HL-60/S4 (cell line): ENCODE measurements around the gene NT5C1B.
"Not testable (repeated sequence)": the region's sequence is repeated elsewhere in the genome, so short reads cannot be mapped to it uniquely, and the experiment has no call there.

Source experiments
- in situ Hi-C: fragments of 300-500 bp; cut with MboI; formaldehyde crosslinking; loops from 2 replicates; pipeline ENCODE4 v1.14.3; 2022; ENCODE audit warnings: low sequenced_read_pairs

Gene NT5C1B

DNA sequence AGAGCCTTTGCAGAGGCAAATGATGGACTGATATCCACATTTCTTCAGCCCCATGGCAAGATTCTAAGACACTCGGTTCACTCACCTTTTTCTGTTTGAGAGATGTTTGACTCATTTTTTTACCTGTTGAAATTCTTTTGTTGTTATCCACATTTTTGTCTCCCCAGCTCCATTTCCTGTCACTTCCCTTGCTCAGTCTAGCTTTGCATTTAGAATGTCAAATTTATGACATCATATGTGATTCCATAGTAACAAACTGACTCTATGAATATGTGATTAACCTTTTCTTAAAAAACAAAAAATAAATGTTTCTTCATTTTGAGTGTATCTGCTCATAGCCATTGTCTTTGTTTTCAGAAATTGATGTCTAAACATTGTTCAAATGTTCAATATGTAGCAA lies at the start of gene NT5C1B:
TSS of gene NT5C1B (minus strand) at position 216 of the 400 bp plus-strand sequence. CDS start at position 115, 101 bp downstream.
- in situ Hi-C loops = no loop called here

DNA sequence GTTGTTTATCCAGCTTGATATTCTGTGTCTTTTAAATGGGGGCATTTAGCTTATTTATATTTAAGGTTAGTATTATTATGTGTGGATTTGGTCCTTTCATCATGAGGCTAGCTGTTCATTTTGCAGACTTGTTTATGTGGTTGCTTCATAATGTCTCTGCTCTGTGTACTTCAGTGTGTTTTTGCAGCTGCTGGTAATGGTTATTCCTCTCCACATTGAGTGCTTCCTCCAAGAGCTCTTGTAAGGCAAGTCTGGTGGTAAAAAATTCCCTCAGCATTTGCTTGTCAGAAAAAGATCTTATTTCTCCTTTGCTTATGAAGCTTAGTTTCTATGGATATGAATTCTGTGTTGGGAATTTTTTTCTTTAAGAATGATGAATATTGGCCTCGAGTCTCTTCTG lies 47.8 kb upstream of the NT5C1B start:
- in situ Hi-C loops = no loop called here

DNA sequence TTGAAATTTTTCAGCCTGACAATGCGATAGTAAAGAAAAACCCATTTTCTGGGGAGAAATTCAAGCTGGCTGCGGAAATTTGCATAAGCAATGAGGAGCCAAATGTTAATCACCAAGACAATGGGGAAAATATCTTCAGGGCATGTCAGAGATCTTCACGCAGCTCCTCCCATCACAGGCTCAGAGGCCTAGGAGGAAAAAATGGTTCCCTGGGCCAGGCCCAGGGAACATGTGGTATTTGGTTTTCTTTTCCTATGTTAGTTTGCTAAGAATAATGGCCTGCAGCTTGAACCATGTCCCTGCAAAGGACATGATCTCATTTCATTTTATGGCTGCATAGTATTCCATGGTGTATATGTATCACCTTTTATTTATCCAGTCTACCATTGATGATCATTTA lies 43.3 kb upstream of the NT5C1B start:
- in situ Hi-C loops = not testable (repeated sequence)

DNA sequence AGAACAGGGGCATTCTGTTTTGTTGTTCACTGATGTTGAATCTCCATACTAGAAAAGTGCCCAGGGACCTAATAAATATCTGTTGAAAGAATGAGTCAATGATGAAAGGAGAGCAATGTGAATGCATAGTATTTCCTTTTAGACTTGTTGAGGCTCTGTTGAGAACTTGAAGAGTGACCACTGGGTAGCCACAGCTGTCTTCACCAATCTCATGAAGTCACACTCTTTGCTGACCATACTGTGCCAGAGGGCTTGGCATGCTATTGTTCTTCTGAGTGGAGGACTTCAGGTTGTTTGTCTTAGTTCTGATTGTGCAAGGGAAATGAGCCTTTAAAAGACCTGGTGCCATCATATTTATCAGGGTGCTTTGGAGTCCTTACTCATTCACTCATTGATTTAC lies 41.6 kb upstream of the NT5C1B start:
- in situ Hi-C loops = no loop called here

DNA sequence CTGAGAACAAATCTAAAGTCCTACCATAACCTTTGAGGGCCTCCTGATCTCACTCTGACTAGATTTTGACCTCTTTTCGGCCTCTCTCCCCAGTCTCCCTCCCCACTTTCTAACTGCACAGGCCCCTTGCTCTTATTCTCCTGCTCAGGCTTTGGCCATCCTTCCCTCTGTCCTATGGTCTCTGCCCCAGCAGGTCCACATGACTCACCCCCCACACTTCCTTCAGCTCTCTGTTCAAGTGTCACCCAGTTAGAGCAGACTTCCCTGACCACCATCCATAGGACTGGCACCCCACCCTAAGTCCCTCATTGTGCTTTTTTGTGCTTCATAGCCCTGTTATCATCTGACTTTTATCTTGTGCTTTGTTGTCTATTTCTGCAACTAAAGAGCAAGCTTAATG lies 41.2 kb upstream of the NT5C1B start:
- in situ Hi-C loops = no loop called here

DNA sequence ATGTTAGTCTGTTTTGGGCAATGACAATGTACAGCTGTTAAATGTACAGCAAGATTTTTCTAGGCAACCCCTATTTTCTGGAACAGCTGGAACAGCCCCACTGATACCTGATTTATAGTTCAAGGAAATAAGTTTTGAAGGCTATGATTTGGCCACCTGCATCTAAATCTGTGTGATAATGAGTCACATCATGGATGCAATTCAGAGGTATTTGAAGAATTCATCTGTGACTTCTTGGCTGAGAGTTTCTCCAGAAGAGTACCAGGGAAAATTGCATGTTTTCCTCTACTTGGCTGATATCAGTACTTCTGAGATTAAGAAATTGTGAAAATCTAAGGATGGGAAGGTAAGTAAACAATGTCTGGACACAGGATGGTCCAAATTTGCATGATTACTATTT lies 40.7 kb upstream of the NT5C1B start:
- in situ Hi-C loops = no loop called here

DNA sequence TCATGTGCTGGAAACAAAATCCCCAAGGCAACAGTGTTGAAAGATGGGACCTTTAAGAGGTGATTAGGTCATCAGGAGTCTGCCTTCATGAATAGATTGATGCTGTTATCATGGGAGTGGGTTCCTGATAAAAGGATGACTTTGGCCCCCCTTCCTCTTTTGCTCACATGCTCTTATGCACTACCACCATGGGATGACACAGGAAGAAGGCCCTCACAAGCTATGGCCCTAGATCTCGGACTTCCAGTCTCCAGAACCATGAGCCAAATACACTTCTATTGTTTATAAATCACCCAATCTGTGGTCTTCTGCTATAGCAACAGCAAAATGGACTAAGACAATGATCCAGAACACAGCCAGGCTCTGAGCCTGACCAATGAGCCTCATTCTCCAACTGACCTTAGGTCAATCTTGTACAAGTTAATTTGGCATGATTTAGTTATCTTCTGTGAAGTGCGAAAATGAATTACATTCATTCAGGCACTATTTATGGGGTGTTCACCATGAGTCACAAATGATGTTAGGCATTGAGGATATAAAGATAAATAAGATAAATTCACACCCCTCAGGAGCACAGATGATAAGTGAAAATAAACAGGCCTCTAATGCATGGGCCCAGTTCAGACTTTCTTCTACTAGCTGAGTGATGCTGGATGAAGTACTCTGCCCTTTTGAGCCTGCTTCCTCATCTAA lies 37.7 kb upstream of the NT5C1B start:
- in situ Hi-C loops = no loop called here

DNA sequence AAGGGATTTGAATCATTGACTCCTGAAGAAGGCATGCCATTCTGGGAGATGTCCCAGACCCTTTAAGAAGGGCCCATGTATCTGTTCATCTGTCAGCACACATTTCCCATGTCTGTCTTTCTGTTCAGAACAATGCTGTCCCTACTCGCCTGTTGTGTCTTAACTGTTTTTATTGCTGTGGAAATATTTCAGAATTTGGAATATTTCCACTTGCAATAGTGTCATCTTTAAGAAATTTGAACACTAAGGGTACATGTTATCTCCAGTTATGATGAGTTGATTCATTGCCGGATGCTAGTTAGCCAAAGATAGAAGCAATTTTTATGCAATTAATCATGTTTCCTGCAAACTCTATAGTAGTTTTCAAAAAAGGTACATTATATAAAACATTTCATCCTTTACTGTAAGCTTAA lies 36.9 kb upstream of the NT5C1B start:
- in situ Hi-C loops = no loop called here

DNA sequence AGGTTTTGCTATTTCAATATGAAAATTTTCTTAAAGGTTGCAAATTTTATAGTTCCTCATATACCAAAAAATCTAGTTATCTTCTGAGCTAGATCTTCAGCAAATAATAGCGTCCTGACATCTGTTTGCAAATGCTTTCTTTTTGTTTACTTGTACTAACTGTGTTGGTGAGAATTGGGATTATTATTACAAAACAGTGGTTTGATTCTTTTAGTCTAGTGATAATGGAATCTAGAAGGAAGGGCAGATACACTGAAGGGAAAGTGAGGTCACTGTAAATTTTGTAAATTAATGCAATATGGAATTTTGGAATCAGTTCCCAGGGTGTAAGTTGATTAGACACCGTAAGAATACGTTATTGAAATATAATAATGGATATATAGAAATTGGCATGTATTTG lies 36.2 kb upstream of the NT5C1B start:
- in situ Hi-C loops = no loop called here

DNA sequence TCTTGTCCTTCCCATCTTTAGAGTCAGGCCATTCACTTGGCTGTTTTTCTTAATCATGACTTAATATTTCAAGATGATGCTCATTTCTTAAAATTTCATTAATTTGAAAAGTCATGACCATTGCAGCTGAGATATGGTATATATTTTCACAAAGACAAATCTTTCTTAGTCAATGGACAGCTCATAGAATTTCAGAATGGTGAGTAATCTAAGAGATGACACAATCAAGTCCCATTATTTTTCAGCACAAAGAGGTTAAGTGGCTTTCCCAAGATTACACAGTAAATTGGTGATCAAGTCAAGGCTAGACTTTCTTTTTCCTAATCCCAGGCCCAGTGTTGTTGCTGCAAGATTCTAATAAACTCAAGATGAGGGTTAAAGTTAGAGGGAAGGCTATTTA lies 34.4 kb upstream of the NT5C1B start:
- in situ Hi-C loops = no loop called here

DNA sequence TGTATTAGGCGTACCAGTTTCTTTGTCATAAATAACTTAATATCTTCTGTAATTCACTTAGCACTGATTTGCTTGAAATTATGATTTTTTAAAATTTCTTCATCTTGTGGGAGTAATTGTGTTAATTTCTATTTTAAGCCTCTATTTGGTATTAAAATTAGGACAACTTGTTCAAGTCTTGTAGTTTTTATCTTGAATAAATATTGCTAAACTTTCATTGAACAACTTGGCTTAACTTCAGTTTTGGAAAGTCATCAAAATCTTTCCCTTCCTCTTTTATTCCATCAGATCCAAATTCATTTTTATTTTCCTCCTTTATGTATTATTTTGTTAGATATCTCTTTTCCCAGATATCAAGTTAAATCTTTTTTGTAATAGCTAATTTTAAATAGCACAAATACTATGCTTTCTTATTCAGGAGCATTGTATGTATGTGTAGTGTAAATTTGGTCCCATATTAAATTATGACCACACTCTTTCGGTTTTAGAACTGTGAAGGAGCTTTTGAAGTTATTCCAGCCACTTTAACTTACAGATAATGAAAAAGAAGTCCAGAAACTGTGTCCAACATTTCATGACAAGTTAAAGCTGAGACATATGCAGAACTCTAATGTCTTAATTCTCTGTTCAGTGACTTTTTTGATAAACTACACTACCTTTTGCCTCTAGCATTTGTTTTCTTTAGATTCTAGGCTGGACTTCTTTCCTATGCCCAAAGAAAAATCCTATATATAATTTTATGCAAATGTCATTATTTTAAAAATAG lies 31.7 kb upstream of the NT5C1B start:
- in situ Hi-C loops = no loop called here

DNA sequence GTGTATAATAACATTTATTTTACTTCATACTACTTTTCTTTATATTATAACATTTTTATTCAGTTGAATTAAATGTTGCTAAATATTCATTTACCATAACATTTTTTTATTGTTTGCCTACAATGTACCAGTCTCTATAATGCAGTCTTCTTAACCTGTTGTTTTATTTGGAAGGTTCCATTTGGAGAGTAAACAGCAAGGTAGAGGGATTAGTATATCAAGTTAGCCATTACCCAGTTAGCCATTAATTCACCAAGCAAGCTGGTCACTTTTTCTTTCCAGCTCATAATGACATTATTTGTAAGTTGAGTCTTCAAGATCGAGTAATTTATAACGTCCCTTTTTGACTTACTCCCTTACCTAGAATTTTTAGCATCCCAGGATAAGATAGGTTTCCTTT lies 29.7 kb upstream of the NT5C1B start:
- in situ Hi-C loops = no loop called here

DNA sequence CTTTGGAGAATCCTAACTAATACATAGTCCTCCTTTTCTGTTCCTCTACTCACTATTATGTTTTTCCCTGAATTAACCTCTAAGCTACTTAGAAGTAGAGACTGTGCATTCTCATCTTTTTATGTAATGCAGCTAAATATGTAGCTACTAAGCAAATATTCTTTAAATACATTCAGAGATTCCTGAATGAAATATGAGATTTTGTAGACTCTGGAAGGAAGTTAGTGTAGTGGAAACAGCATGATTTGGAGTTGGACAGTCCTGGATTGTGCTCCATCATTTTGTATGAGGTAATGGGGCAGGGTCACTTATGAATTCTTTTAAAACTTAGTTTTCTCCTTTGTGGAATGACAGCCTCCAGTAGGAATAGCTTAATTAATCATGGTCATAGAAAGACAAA lies 24.7 kb upstream of the NT5C1B start:
- in situ Hi-C loops = no loop called here

DNA sequence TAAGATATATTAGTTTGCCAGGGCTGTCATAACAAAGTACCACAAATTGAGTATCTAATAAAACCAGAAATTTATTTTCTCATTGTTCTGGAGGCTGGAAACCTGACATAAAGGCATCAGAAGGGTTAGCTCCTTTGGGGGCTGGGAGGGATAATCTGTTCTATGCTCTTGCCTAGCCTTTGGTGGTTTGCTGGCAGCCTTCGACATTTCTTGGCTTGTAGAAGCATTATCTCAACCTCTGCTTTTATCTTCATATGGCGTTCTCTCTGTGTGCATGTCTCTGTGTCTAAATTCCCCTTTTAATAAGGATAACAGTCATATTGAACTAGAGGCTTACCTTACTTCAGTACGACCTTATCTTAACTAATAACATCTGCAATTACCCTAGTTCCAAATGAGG lies 22.8 kb upstream of the NT5C1B start:
- in situ Hi-C loops = no loop called here

DNA sequence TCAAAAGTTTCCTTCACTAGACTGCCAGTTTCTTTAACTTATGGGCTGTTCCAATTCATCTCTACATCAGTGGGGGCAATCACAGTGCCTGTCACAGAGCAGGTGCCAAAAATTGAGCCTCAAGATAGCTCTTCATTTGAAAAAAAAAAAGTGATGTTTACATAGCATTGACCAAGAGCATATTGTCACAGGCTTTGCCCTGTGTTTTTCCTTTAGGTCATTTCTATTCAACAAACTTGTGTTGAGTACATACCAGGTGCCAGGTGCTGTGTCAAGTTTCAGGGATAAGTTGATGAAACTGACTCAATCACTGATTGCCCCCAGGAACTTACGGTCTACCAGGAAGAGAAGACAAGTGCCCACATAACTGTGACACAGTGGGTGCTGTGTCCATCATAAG lies 22.2 kb upstream of the NT5C1B start:
- in situ Hi-C loops = no loop called here

DNA sequence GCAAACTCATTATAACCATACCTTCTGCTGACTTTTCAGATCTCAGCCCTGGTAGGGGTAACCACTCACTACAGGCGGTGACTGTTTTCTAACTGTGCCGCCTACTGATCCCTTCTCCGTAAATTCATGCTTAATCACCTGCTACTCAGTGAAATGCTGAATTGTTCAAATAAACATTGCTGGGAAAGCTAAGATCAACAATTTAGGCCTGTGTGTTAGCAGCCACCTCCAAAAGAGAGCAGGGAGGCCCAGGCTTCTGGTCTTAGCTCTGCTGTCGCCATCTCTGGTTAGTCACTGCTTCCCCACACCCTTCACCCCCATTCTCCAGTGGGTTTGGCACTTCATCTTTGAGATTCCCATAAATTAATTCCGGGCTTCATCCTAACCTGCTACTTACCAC lies 21.8 kb upstream of the NT5C1B start:
- in situ Hi-C loops = no loop called here

DNA sequence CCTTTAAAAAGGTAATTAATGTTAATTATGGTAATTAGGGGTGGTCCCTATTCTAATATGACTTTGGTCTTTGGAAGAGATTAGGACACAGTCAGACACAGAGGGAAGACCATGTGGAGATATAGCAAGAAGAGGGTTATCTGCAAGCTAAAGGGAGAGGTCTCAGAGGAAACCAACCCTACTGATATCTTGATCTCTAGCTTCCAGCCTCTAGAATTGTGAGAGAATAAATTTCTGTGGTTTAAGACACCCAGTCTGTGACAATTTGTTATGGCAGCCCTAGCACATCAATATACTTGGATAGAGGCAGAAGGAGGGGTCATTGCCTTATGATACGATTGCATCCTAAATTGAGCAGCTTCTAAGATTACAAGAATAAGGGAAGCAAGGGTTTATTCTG lies 21.3 kb upstream of the NT5C1B start:
- in situ Hi-C loops = no loop called here

DNA sequence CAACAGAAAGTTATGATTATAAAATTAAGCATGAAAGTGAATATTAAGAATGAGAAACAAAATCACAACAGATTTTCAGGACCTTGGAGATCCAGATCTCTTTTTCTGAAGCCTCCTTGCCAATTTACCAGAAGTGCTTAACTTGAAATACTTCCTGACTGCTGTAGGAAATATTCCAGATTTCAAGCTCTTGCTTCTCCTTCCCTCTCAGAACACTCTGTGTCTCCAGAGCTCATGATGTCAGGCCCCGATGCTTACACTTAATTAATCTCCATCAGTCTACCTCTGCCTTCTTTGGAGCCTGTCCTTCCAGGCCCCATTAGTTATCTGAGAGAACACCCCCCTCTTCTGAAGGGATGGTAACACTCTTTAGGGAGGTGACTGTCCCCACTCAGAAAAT lies 20.7 kb upstream of the NT5C1B start:
- in situ Hi-C loops = no loop called here

DNA sequence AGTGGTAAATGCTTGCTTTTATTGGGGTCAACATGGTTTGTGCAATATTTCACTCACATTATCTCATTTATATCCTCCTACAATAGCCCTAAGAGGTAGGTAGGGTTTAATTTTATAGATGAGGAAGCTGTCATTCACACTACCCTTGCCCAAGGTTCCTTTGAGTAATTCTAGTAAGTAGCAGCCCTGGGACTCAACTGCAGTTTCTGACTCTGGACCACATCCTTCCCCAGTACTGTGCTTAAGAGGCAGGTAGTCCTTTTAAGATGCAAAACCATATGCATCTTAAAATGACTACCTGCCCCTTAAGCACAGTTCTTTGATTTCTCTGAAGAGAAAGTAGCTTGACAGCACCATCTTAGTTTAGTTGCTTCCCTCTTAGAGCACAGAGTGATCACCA lies 15.7 kb upstream of the NT5C1B start:
- in situ Hi-C loops = no loop called here

DNA sequence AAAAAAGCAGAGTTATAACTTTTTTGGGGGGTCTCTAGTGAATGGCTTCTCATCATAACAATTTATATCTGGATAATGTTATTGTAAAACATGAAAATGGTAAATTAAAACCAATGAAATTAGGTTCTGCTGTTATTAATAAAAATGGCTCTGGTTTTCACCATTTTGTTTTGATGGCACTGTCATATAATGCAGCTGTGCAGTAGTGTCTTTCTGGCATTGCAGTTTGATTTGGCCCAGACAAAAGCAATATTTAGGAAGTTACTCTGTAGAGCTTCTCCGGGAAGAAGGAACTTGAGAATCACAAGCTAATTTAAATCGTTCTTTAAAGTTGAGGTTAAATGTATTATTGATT lies 15.1 kb upstream of the NT5C1B start:
- in situ Hi-C loops = no loop called here

DNA sequence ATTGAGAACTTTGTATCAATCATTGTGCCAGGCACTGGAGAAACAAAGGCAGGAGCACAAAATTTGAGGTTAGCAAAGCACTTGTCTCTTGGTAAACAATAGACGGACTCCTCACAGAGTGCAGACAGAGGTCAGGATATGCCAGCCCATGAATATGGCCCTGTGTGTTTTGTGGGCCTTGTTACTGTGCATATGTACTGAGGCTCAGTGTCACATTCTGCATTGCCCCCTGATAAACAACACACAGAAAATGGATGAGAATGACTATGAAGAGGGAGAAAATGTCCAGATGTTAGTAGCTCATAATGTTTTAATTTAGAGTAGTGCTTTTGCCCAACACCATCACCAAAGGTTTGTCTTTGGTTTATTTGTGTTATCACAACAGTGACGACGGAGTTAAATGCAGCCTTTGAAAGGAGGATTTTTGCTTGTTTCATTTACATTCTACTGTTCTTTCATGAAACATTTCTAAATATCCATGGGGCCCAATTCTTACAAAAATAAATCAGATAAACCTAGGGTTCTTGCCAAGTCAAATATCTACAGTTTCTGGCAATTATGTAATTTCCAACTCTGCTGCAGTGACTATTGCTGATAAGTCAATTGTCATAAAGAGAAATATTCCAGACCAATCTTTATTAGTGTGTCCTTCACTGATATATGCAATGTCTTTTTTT lies 14.6 kb upstream of the NT5C1B start:
- in situ Hi-C loops = no loop called here

DNA sequence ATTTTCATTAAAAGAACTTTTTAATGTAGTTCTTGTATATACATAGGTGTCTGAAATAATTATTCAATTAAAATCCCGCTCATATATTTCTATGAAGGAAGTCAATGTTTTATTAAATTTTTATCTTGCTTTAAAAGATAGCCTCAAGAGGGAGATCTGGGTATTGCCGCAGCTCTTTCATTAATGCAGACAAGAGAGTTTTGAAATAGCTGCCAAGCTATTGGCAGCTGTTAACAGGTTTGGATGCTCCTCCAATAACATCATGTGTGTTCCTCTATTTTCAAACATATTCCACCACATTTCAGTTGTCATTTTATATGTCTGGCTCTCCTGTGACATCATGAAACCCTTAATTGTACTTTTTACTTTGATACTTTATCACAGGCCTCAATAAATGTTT lies 12.9 kb upstream of the NT5C1B start:
- in situ Hi-C loops = no loop called here
